AG04450 (cell line): Measurements from ENCODE around the gene MLX. TPM values are rescaled to one million over a fixed set of nuclear protein-coding genes. Genes with fewer than 3 reads are reported as not detected.

ENCODE experiments used
- CTCF ChIA-PET: fragments of 300-600, 350-600 bp; formaldehyde crosslinking; extraction: SDS; loops from one replicate; lab custom pipeline; 2022; ENCODE audit warnings: antibody characterized with exemption, inconsistent platforms; lab: Charles Lee
- POLR2A ChIA-PET: fragments of 350-600 bp; formaldehyde crosslinking; extraction: SDS; loops from one replicate; lab custom pipeline; 2021; ENCODE audit warnings: antibody characterized with exemption, inconsistent platforms; lab: Yijun Ruan, JAX
- DNase-seq: peaks from one replicate; pipeline ENCODE4 v3.0.0-alpha.2; 2011; ENCODE audit warnings: low read depth, low spot score
- H3K27ac ChIP-seq: one replicate; pipeline ENCODE4 v1.5.1; 2012; ENCODE audit warnings: low read depth, low read length, control low read depth
- H3K27me3 ChIP-seq: one replicate; pipeline ENCODE4 v1.6.0; 2012; ENCODE audit warnings: low read length; ENCODE audit not compliant: control insufficient read depth, insufficient read depth
- H3K4me3 ChIP-seq: 2 replicates; pipeline ENCODE4 v1.5.1; 2011; ENCODE audit warnings: mild to moderate bottlenecking, low read depth, low read length, control low read depth
- H3K9me3 ChIP-seq: 2 replicates; pipeline ENCODE4 v1.5.1; 2012; ENCODE audit warnings: low read length; ENCODE audit not compliant: control insufficient read depth, insufficient read depth
- polyA plus RNA-seq: library from polyadenylated mRNA; depleted of rRNA; stranded (reverse); fragments of >200 nt; gene quantifications from 2 replicates; pipeline ENCODE4 v1.2.3, GENCODE V29; 2011
- TF ChIP-seq, protein P1 (sequence below): IDR thresholded peaks from 2 replicates; pipeline ENCODE4 v1.5.1; 2011; ENCODE audit warnings: low read depth, low read length, control low read depth, inconsistent platforms

MLX gene
- polyA plus RNA-seq, 1 experiment: 35.4 TPM

DNA sequence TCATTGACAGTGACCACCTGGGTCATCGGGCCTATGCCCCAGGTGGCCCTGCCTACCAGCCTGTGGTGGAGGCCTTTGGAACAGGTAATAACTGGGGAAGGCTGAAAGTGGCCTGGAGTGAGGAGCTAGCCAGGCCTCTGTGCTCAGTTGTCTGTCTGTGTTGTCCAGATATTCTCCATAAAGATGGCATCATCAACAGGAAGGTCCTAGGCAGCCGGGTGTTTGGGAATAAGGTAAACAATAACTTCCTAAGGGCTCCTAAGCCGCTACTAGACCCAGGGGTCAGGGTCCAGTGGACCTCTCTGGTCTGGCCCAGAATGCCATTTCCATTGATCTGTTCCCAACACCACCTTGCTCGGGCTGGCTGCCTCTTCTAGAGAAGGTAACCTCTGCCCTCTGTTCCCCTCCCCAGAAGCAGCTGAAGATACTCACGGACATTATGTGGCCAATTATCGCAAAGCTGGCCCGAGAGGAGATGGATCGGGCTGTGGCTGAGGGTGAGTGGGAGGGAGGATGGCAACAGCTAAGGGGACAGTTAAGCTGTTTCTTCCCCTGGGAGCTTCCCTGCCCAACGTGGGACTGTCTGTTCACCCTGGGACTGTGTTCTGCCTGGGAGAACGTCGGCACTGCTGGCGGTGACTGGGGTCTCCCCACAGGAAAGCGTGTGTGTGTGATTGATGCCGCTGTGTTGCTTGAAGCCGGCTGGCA lies 1.9 kb upstream of the MLX start:
- TF ChIP-seq, protein P1, sequence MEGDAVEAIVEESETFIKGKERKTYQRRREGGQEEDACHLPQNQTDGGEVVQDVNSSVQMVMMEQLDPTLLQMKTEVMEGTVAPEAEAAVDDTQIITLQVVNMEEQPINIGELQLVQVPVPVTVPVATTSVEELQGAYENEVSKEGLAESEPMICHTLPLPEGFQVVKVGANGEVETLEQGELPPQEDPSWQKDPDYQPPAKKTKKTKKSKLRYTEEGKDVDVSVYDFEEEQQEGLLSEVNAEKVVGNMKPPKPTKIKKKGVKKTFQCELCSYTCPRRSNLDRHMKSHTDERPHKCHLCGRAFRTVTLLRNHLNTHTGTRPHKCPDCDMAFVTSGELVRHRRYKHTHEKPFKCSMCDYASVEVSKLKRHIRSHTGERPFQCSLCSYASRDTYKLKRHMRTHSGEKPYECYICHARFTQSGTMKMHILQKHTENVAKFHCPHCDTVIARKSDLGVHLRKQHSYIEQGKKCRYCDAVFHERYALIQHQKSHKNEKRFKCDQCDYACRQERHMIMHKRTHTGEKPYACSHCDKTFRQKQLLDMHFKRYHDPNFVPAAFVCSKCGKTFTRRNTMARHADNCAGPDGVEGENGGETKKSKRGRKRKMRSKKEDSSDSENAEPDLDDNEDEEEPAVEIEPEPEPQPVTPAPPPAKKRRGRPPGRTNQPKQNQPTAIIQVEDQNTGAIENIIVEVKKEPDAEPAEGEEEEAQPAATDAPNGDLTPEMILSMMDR: no peak
- DNase-seq: no peak
- no peaks in the 10 kb centered on the region for H3K27me3 ChIP-seq
- ChIA-PET POLR2A (interaction anchor here (1.2 kb wide), 1 partner anchor 45 kb away, joined by 3 read pairs; the partner anchor contains the start of genes RETREG3 and TUBG1), CTCF (interaction anchor here (0.6 kb wide), 1 partner anchor 13 kb away, joined by 4 read pairs; no protein-coding TSS in a partner anchor)
- H3K9me3 ChIP-seq: peaks cover 5% of the 10 kb centered on the region; the same call in 1 of the 2 replicates
- H3K4me3 ChIP-seq: no peak overlapping the region
- H3K27ac ChIP-seq: no peak overlapping the region

DNA sequence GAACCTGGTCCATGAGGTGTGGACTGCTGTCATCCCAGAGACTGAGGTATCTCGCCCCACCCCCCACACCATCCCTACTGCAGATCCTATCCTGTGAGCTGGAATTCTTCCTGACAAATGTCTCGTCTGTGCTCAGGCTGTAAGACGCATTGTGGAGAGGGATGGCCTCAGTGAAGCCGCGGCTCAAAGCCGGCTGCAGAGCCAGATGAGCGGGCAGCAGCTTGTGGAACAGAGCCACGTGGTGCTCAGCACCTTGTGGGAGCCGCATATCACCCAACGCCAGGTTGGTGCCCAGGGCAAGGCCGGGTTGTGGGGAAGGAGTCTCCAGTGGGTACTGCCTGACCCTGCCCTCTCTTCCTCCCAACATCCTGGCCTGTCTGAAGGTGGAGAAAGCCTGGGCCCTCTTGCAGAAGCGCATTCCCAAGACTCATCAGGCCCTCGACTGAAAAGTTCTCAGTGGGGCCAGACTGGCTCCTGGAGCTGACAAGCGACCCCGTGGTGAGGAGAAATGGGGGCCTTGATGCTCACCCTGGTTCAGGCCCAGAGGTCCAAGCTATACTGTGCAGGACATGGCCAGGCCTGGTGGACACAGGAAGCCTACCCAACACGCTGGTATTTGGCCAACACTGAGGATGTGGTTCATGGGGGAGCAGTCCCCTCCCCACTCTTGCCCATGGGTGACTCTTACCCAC lies 1.2 kb upstream of the MLX start:
- Histone ChIP-seq H3K9me3 (peaks cover 5% of the 10 kb centered on the region; the same call in 1 of the 2 replicates), H3K27ac (no peak overlapping the region), H3K27me3 (no peaks in the 10 kb centered on the region), H3K4me3 (no peak overlapping the region)
- TF ChIP-seq, protein P1: no peak
- ChIA-PET POLR2A (no interaction called here), CTCF (interaction anchor here (0.8 kb wide), 1 partner anchor 13 kb away, joined by 4 read pairs; no protein-coding TSS in a partner anchor)
- DNase-seq: no peak

DNA sequence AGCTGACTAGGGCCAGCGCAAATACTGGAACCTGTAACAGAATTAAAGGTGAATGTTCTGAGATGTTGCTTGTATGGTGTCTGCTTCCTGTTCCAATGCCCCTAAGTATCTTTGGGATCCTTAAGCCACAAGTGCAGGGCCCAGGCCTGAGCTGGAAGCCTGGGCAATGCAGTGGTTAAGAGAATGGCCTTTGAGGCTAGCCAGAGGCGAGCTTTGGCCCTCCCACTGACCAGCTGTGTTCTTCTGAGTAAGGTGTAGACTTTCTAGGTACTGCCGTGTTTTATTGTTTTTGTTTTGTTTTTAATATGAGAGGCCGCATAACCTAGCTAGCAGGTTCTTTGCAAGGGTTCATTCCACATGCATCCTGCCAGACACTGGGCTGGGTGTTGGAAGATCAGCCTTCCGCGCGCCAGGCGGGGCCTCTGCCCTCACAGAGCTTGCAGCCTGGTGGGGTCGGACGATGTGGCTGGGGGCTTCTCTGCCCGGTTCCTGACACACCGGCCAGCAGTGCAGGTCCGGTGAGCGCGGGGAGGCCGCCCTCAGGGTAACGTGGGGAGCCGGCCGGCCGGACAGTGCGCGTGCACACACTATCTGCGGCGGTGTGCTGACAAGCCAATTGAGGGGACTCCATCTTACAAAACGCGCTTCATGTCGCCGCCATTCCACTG lies 551 bp upstream of the MLX start:
- POLR2A ChIA-PET: no interaction called here
- Histone ChIP-seq H3K9me3 (peaks cover 5% of the 10 kb centered on the region; the same call in 1 of the 2 replicates), H3K4me3 (peak overlapping the region; percentile 91), H3K27ac (peak overlapping the region; percentile 31), H3K27me3 (no peaks in the 10 kb centered on the region)
- no peak for DNase-seq
- CTCF ChIA-PET: interaction anchor here (0.8 kb wide), 1 partner anchor 12 kb away, joined by 4 read pairs; no protein-coding TSS in a partner anchor
- TF ChIP-seq, protein P1: no peak

DNA sequence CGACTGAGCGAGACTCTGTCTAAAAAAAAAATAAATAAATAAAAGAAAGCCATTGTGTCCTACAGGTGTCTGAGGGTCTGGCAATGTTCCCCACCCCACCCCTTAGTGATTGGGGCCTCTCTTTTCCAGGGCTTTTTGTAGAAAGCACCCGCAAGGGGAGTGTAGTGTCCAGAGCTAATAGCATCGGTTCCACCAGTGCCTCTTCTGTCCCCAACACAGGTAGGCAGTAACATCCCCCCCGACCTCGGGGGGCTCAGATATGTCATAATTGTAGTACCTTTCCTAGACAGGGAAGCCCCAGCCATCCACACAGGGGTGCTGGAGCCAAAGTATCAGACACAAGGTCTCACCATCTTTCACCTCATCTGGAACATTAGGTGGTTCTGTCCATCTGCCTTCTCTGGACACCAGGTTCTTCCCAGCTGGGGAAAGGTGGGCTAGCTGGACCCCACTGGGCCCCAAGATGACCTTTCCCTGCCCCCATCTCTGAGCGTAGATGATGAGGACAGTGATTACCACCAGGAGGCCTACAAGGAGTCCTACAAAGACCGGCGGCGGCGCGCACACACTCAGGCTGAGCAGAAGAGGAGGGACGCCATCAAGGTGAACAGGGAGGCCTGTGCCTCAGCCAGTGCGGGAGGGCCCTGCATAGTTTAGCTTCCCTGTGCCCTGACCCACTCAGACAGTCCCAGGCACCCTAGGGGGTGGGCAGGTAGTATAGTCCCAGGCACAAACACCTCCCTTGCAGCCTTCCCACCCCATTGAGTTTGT lies 1.6 kb downstream of the MLX start:
- Histone ChIP-seq H3K9me3 (peaks cover 5% of the 10 kb centered on the region; the same call in 1 of the 2 replicates), H3K27me3 (no peaks in the 10 kb centered on the region), H3K4me3 (no peak overlapping the region), H3K27ac (no peak overlapping the region)
- TF ChIP-seq, protein P1: no peak
- DNase-seq: no peak
- ChIA-PET POLR2A (no interaction called here), CTCF (no interaction called here)
